ENCODE measurements around the gene CPNE5. TPM values are rescaled to one million over a fixed set of nuclear protein-coding genes. Genes with fewer than 3 reads are reported as not detected.

CPNE5 gene
- total RNA-seq, 1 donor from 2014 or later, result 59.1 TPM

DNA sequence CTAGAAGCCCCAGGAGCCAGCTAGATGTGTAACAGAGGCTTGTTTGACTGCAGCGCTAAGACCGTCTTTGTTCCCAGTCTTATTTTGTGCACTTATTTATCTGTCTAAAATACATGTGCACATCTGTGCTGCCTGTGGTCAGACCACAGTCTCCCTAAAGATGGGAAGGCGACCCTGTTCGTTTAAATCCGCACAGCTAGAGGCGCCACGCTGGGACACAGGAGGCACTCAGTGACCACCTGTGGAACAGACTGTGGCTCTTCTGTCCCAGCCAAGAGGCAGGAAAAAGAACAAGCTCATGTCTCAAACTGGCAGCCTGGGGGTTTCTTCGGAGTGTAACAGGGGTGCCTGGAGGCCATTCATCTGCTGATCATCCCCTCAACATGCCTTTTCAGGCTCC is 66.8 kb downstream of the CPNE5 start:
- Mint-ChIP-seq H3K4me3 (no peak overlapping the region), H3K36me3 (ENCODE audit: low read depth) (no peaks in the 10 kb centered on the region), H3K27me3 (peaks cover 11% of the 10 kb centered on the region), H3K4me1 (peaks cover 29% of the 10 kb centered on the region), H3K27ac (no peak overlapping the region), H3K9me3 (no peaks in the 10 kb centered on the region)
- no peak for ATAC-seq (ENCODE audit: low read depth)
- DNase-seq, result no peak
- TF ChIP-seq, protein P1, sequence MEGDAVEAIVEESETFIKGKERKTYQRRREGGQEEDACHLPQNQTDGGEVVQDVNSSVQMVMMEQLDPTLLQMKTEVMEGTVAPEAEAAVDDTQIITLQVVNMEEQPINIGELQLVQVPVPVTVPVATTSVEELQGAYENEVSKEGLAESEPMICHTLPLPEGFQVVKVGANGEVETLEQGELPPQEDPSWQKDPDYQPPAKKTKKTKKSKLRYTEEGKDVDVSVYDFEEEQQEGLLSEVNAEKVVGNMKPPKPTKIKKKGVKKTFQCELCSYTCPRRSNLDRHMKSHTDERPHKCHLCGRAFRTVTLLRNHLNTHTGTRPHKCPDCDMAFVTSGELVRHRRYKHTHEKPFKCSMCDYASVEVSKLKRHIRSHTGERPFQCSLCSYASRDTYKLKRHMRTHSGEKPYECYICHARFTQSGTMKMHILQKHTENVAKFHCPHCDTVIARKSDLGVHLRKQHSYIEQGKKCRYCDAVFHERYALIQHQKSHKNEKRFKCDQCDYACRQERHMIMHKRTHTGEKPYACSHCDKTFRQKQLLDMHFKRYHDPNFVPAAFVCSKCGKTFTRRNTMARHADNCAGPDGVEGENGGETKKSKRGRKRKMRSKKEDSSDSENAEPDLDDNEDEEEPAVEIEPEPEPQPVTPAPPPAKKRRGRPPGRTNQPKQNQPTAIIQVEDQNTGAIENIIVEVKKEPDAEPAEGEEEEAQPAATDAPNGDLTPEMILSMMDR (IDR thresholded peaks at IDR 0.05), result no peak
- CTCF ChIA-PET, result interaction anchor here (1.2 to 2.5 kb wide), 3 partner anchors 10 to 437 kb away, joined by 5 to 11 read pairs (median 6); no protein-coding TSS in a partner anchor
- POLR2A ChIA-PET, result no interaction called here
- intact Hi-C loops (cut with micrococcal nuclease), result no loop called here

DNA sequence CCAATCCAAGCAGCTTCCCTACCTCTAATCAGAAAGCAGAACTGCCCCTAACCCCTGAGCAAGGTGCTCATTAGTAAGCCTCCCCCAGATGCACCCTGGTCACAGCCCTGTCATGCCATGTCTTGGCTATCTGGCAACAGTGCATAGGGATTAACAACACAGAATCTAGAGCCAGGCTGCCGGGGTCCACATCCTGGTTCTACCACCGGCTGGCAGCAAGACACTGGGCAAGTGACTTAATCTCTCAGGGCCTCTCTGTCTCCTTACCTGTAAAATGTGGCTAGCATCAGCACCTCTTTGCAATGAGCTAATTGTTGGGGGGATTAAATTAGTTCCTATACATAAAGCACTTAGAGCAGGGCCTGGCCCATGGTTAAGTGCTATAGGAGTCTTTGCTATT is 68.1 kb downstream of the CPNE5 start:
- H3K27ac Mint-ChIP-seq, result peak overlapping the region; percentile 5
- no peak overlapping the region for H3K4me3 Mint-ChIP-seq
- intact Hi-C loops (cut with micrococcal nuclease), result no loop called here
- TF ChIP-seq, protein P1 (IDR thresholded peaks at IDR 0.05), result no peak
- H3K9me3 Mint-ChIP-seq, result no peaks in the 10 kb centered on the region
- ChIA-PET CTCF (no interaction called here), POLR2A (interaction anchor here (2.6 kb wide), 1 partner anchor 8 kb away, joined by 10 read pairs; no protein-coding TSS in a partner anchor)
- no peak for DNase-seq
- peaks cover 39% of the 10 kb centered on the region for H3K4me1 Mint-ChIP-seq
- no peak for ATAC-seq (ENCODE audit: low read depth)
- H3K27me3 Mint-ChIP-seq, result peaks cover 3% of the 10 kb centered on the region
- no peaks in the 10 kb centered on the region for H3K36me3 Mint-ChIP-seq (ENCODE audit: low read depth)

DNA sequence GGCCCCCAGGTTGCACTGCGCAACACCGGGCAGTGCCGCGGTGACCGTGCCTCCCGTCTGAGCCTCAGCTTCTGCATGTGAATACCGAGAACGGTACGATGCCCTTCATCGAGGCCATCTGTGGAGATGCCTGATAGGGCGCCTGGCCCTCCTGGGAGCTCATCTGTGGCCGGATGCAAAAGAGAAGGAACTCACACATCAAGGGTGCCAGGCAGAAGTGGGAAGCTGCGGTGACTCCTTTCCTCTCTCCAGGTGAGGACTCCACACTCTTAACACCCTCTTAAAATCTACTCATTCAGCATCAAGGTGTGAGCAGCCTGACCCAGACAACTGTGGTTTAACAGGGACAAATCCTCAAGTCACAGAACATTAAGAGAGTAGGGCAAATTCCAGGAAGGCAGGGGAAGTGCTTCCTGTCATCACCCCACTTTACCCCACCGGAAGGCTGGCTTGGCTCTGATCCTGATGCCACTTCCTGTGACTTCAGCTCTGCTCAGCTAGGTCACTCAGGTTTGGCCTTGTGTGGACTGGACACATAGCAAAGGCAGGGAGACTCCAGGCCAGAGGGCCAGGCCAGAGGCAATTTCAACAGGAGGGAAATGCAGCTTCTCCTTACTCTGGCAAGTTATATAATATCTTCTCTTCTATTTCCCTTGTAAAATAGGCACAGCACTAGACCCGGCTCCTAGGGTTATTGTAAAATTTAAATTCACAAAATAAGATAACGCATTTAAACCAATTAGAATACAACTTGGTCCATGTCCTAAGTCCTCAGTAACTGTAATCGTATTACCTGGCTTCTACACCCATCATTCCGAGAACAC is 69.4 kb downstream of the CPNE5 start:
- Mint-ChIP-seq H3K27ac (peak overlapping the region; percentile 2), H3K9me3 (no peaks in the 10 kb centered on the region), H3K36me3 (ENCODE audit: low read depth) (no peaks in the 10 kb centered on the region), H3K27me3 (no peaks in the 10 kb centered on the region), H3K4me3 (peak overlapping the region; percentile 2), H3K4me1 (peaks cover 50% of the 10 kb centered on the region)
- DNase-seq (no peak), ATAC-seq (ENCODE audit: low read depth) (no peak)
- ChIA-PET POLR2A (interaction anchor here (0.6 to 2.6 kb wide), 3 partner anchors 10 to 432 kb away, joined by 3 to 15 read pairs (median 10); no protein-coding TSS in a partner anchor), CTCF (interaction anchor here (0.9 to 7.7 kb wide), 8 partner anchors 11 to 440 kb away, joined by 3 to 98 read pairs (median 4); no protein-coding TSS in a partner anchor)
- TF ChIP-seq, protein P1 (IDR thresholded peaks at IDR 0.05), result no peak
- intact Hi-C loops (cut with micrococcal nuclease), result no loop called here

DNA sequence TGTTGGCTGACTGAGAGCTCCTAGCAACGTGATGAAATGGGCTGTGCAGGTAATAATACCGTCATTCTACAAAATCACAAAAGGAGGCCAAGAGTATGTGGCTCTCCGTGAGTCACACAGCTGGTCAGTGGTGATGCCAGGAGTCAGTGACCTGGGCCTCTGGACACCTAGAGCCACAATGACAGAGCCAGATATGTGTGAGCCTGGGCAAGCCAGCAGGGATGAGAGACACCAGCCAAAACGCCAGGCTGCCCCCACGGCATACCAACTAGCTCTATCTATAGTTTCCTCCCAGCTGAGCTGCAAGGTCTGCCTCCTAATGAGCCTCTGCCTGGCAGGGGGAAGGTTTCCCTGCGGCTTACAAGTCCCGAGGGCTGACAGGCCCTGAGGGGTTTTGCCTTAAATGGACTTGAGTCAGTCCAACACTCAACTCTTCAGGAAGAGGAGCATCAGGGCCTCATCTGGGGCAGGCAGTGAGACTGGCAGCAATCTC is 70.0 kb downstream of the CPNE5 start:
- no peak overlapping the region for H3K27ac Mint-ChIP-seq
- no peak for ATAC-seq (ENCODE audit: low read depth)
- no peaks in the 10 kb centered on the region for H3K9me3 Mint-ChIP-seq
- H3K4me1 Mint-ChIP-seq, result peaks cover 51% of the 10 kb centered on the region
- DNase-seq, result no peak
- H3K27me3 Mint-ChIP-seq, result no peaks in the 10 kb centered on the region
- TF ChIP-seq, protein P1 (IDR thresholded peaks at IDR 0.05), result no peak
- H3K36me3 Mint-ChIP-seq (ENCODE audit: low read depth), result no peaks in the 10 kb centered on the region
- ChIA-PET CTCF (interaction anchor here (0.9 to 7.7 kb wide), 7 partner anchors 10 to 441 kb away, joined by 3 to 98 read pairs (median 6); no protein-coding TSS in a partner anchor), POLR2A (interaction anchor here (0.6 to 2.6 kb wide), 2 partner anchors 10 to 433 kb away, joined by 3 to 10 read pairs; no protein-coding TSS in a partner anchor)
- intact Hi-C loops (cut with micrococcal nuclease), result no loop called here
- no peak overlapping the region for H3K4me3 Mint-ChIP-seq

Data from activated B cell treated with CpG ODN at 0.5 μM for 24 hours (primary cell).